Lower lobe of right lung (tissue), 2 donors: ENCODE results near the gene SLC11A1. TPM values are rescaled to one million over a fixed set of nuclear protein-coding genes. Genes with fewer than 3 reads are reported as not detected.

Experiments
- ATAC-seq, 2 donors: fragments of 200-7000 bp; cut with Tn5 transposase; one replicate each; pipeline ENCODE4 v1.9.1; 2020 to 2022; ENCODE audit warnings: mild to moderate bottlenecking in 2 of 2, moderate library complexity in 2 of 2
- DNase-seq: peaks from one replicate; pipeline ENCODE4 v3.0.0-alpha.2; 2020
- H3K27ac ChIP-seq: fragments of 200-600 bp; one replicate; pipeline ENCODE4 v1.8.0; 2022
- H3K27me3 ChIP-seq: fragments of 200-600 bp; one replicate; pipeline ENCODE4 v1.8.0; 2022; ENCODE audit warnings: low read depth
- H3K36me3 ChIP-seq: fragments of 200-600 bp; one replicate; pipeline ENCODE4 v1.8.0; 2022; ENCODE audit warnings: mild to moderate bottlenecking
- H3K4me1 ChIP-seq: fragments of 200-600 bp; one replicate; pipeline ENCODE4 v1.8.0; 2022
- H3K4me3 ChIP-seq: fragments of 200-600 bp; one replicate; pipeline ENCODE4 v1.8.0; 2022; ENCODE audit warnings: mild to moderate bottlenecking
- H3K9me3 ChIP-seq: fragments of 200-600 bp; one replicate; pipeline ENCODE4 v1.8.0; 2022
- intact Hi-C: fragments of 100-400 bp; cut with DNase I; formaldehyde crosslinking; loops from one replicate; pipeline ENCODE4 v1.11.0; 2022
- total RNA-seq: library from RNA; stranded (reverse); fragmentation: NEBNext Ultra II Directional; extraction: Animal tissue kit (Norgen Biotek cat#: 25700); gene quantifications from one replicate; pipeline ENCODE4 v1.2.1, GENCODE V29; 2021
- TF ChIP-seq, protein P1 (sequence below): fragments of 200-600 bp; IDR thresholded peaks from one replicate; pipeline ENCODE4 v1.8.0; 2022; ENCODE audit warnings: antibody characterized with exemption, mild to moderate bottlenecking
- donor health status: DM: no; HTN: yes; CAD: no; lungs with severe emphysema.

SLC11A1 gene
- total RNA-seq, 1 donor from 2014 or later = 419 TPM

DNA sequence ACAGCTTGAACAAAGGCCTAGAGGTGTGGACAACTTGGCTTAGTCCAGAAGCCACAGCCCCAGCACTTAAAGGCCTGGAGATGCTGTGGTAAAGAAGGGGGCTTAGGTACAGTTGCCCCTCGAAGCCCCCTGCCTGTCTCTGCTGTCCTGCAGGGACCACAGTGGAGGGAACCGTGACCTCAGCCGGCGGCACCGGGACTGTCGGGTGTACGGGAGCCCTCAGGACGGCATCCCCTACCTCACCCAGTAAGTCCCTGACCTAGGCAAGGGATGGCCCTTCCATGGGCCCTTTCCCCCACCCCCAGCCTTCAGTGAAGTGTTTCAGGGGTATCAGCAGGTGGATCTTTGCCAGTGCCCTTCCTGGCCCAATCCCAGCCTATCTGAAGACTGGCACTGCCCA, 40.7 kb upstream of the SLC11A1 start:
- no peaks in the 10 kb centered on the region for H3K9me3 ChIP-seq
- TF ChIP-seq, protein P1, sequence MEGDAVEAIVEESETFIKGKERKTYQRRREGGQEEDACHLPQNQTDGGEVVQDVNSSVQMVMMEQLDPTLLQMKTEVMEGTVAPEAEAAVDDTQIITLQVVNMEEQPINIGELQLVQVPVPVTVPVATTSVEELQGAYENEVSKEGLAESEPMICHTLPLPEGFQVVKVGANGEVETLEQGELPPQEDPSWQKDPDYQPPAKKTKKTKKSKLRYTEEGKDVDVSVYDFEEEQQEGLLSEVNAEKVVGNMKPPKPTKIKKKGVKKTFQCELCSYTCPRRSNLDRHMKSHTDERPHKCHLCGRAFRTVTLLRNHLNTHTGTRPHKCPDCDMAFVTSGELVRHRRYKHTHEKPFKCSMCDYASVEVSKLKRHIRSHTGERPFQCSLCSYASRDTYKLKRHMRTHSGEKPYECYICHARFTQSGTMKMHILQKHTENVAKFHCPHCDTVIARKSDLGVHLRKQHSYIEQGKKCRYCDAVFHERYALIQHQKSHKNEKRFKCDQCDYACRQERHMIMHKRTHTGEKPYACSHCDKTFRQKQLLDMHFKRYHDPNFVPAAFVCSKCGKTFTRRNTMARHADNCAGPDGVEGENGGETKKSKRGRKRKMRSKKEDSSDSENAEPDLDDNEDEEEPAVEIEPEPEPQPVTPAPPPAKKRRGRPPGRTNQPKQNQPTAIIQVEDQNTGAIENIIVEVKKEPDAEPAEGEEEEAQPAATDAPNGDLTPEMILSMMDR = no peak
- H3K4me3 ChIP-seq = no peak overlapping the region
- peaks cover 13% of the 10 kb centered on the region for H3K36me3 ChIP-seq
- no peak for DNase-seq
- H3K27ac ChIP-seq = no peak overlapping the region
- no peak for ATAC-seq
- intact Hi-C loops = no loop called here
- H3K4me1 ChIP-seq = no peaks in the 10 kb centered on the region
- H3K27me3 ChIP-seq = no peaks in the 10 kb centered on the region

DNA sequence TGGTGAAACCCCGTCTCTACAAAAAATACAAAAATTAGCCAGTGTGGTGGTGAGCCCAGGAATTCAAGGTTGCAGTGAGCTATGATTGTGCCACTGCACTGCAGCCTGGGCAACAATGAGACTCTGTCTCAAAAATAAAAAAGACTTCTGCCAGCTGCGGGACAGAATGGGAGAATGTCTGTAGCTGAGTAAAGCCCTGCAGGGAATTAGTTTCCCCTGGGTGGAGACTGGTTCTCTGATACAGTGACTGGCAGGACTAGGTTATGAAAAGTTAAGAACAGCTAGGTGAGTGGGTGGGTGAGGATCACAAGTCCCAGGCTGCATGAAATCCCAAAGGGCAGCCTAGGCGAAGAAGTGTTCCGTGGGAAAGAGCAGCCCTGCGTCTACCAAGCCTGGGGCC, 39.2 kb upstream of the SLC11A1 start:
- TF ChIP-seq, protein P1 = no peak
- Histone ChIP-seq H3K9me3 (no peaks in the 10 kb centered on the region), H3K27ac (no peak overlapping the region), H3K4me1 (no peaks in the 10 kb centered on the region), H3K27me3 (no peaks in the 10 kb centered on the region), H3K4me3 (no peak overlapping the region), H3K36me3 (peaks cover 13% of the 10 kb centered on the region)
- no peak for DNase-seq
- intact Hi-C loops = no loop called here
- ATAC-seq = no peak

DNA sequence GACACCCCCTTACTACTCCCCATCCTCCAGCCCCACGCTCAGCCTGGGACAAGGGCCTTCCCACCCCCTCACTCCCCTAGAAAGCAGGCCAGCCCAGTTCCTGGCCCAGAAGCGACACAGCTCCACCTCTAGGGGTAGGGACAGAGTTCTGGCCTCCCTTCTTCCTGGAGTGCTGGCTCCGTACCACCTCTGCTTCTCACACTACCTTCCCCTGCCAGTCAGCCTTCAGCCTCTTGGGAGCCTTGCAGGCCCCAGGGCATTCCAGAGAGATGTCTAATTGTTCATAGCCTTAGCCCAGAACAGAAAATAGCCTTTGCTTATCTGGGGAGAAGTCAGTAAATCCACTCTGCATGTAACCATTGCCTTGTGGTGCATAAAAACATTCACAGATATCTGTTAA, 38.5 kb upstream of the SLC11A1 start:
- DNase-seq (no peak), ATAC-seq (no peak)
- intact Hi-C loops = no loop called here
- peaks cover 13% of the 10 kb centered on the region for H3K36me3 ChIP-seq
- H3K27me3 ChIP-seq = no peaks in the 10 kb centered on the region
- H3K9me3 ChIP-seq = no peaks in the 10 kb centered on the region
- no peaks in the 10 kb centered on the region for H3K4me1 ChIP-seq
- TF ChIP-seq, protein P1 = no peak
- H3K4me3 ChIP-seq = no peak overlapping the region
- H3K27ac ChIP-seq = no peak overlapping the region

DNA sequence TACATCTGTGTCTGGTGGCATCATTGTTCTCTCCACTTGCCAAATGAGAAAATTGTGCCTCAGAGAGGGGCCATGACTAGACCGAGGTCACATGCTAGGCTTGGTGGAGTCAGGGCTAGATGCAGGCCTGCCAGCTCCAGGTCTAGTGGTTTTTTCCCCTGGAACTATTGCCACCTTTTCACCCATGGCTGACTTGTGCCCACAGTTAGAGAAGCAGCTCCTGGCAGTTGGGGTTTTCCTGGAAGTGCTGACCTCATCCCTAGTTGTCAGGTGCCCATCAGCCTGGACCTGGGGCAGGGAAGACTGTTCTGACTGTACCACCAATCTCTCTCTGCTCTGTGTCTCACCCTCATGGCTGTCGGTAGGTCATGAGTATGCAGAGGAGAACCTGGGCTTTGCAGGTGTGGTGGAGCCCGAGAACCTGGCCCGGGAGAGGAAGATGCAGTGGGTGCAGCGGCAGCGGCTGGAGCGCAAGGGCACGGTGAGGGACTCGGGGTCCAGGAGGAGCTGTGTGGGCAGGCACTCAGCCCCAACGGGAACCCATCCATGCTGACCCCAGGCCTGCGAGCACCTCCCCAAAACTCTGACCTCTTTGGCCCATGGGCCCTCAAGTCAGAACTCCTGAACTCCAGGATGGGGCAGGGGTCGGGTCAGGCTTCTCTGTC, 37.9 kb upstream of the SLC11A1 start:
- ATAC-seq (peak in 1 of 2 donors; percentile 13), DNase-seq (no peak)
- H3K4me1 ChIP-seq = no peaks in the 10 kb centered on the region
- H3K4me3 ChIP-seq = no peak overlapping the region
- peaks cover 13% of the 10 kb centered on the region for H3K36me3 ChIP-seq
- H3K9me3 ChIP-seq = no peaks in the 10 kb centered on the region
- H3K27me3 ChIP-seq = no peaks in the 10 kb centered on the region
- intact Hi-C loops = no loop called here
- H3K27ac ChIP-seq = no peak overlapping the region
- TF ChIP-seq, protein P1 = no peak

DNA sequence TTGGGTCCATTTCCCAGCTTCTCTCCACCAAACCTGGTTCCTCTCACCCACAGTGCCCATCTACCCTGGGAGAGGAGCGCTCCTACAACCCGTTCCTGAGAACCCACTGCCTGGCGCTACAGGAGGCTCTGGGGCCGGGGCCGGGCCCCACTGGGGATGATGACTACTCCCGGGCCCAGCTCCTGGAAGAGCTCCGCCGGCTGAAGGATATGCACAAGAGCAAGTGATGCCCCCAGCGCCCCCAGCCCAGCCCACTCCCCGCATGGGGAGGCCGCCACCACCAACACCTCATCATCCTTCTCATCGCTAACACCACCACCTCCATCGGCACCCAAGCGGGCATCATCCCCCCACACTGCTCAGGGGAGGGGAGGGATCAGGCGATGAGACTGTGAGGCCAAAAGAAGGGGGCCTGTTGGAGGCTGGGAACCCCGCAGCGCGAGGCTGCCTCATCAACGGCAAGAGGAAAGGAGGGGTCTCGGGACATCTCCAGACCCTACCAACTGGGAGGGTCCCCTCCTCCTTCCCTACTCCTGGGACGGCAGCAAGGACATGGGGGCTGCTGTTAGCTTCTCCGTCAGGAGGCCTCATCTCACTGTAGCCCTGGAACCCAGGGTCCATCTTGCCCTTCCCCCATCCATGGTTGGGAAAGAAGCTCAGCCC, 37.2 kb upstream of the SLC11A1 start:
- ATAC-seq (no peak), DNase-seq (no peak)
- Histone ChIP-seq H3K4me1 (no peaks in the 10 kb centered on the region), H3K27me3 (no peaks in the 10 kb centered on the region), H3K27ac (no peak overlapping the region), H3K36me3 (peaks cover 13% of the 10 kb centered on the region), H3K9me3 (no peaks in the 10 kb centered on the region), H3K4me3 (no peak overlapping the region)
- intact Hi-C loops = no loop called here
- TF ChIP-seq, protein P1 = no peak
